Suprapubic skin (tissue), 4 donors: ENCODE results near the gene BSG. TPM values are rescaled to one million over a fixed set of nuclear protein-coding genes. Genes with fewer than 3 reads are reported as not detected.

Experiments
- DNase-seq, 2 donors: peaks; one replicate each; pipeline ENCODE4 v3.0.0-alpha.2; 2019; ENCODE audit warnings: low spot score in 2 of 2
- H3K27ac ChIP-seq: fragments of 200-600 bp; sonication (generic); one replicate; pipeline ENCODE4 v1.5.1; 2019
- H3K27me3 ChIP-seq: fragments of 200-600 bp; sonication (generic); one replicate; pipeline ENCODE4 v1.5.1; 2019
- H3K36me3 ChIP-seq: fragments of 200-600 bp; sonication (generic); one replicate; pipeline ENCODE4 v1.5.1; 2019
- H3K4me1 ChIP-seq: fragments of 200-600 bp; sonication (generic); one replicate; pipeline ENCODE4 v1.5.1; 2019
- H3K4me3 ChIP-seq: fragments of 200-600 bp; sonication (generic); one replicate; pipeline ENCODE4 v1.5.1; 2019; ENCODE audit warnings: mild to moderate bottlenecking
- H3K9me3 ChIP-seq: fragments of 200-600 bp; sonication (generic); one replicate; pipeline ENCODE4 v1.5.1; 2019
- CTCF ChIP-seq, 2 donors: fragments of 200-600 bp in 1 of 2; fragments of 450-650 bp in 1 of 2; sonication (generic) in 1 of 2; IDR thresholded peaks; one replicate each; pipeline ENCODE4 v1.5.1; 2016 to 2019; ENCODE audit warnings: antibody characterized with exemption in 2 of 2, mild to moderate bottlenecking in 1 of 2, moderate library complexity in 1 of 2
- EP300 ChIP-seq: sonication (generic); formaldehyde crosslinking; IDR thresholded peaks from one replicate; pipeline ENCODE4 v1.6.1; 2017; ENCODE audit warnings: antibody characterized with exemption
- POLR2A ChIP-seq, 2 donors: fragments of 450-650 bp; IDR thresholded peaks; one replicate each; pipeline ENCODE4 v1.6.1; 2017; ENCODE audit warnings: antibody characterized with exemption in 2 of 2, mild to moderate bottlenecking in 2 of 2, moderate library complexity in 2 of 2
- POLR2AphosphoS5 ChIP-seq, 3 donors: sonication (generic); formaldehyde crosslinking; IDR thresholded peaks; one replicate each; pipeline ENCODE4 v1.6.1; 2017; ENCODE audit warnings: antibody characterized with exemption in 3 of 3
- WGBS: methylation state at CpG from one replicate; pipeline ENCODE4 v1.1.5; 2018; 5-methylcytosine and 5-hydroxymethylcytosine counted together
- total RNA-seq, 4 donors: library from RNA; depleted of rRNA; stranded (reverse); fragments of >200 nt; gene quantifications; one replicate each; pipeline ENCODE4 v1.1.0, GENCODE V29; 2016

The BSG gene
- total RNA-seq, 4 donors from 2014 or later, result 265 to 314 (median 285) TPM

DNA sequence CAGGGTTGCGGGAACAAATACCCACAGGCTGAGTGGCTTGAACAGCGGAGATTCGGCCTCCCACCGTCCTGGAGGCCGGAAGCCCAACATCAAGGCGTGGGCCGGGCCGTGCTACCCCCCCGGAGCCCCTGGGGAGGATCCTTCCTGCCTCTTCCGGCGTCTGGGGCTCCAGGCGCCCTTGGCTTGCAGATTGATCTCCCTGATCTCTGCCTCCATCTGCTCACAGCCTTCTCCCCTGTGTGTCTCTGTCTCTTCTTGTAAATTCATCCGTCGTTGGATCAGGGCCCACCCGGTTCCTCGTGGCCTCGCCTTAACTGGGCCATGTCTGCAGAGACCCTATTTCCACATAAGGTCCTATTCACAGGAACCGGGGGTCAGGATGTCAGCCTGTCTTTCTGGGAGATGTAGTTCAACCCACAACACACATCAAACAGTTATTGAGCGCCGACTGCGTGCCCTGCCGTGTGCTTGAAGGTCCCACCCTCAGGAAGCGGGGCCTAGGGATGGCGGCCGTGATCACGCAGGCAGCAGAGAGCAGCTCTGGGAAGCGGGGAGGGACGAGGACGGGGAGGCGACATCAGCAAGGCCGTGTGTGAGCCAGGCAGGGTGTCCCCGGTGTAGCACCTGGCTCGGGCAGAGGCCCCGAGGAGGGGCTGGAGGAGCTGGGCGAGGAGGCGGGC lies 38.5 kb downstream of the BSG start:
- Histone ChIP-seq H3K36me3 (no peaks in the 10 kb centered on the region), H3K9me3 (no peaks in the 10 kb centered on the region), H3K27me3 (peaks cover 11% of the 10 kb centered on the region), H3K4me3 (peak overlapping the region; percentile 28), H3K4me1 (peaks cover 27% of the 10 kb centered on the region), H3K27ac (peak overlapping the region; percentile 18)
- no peak for DNase-seq
- WGBS, result 22% methylated on average over 29 of the region's 36 CpGs
- TF ChIP-seq EP300 (no peak), POLR2AphosphoS5 (IDR thresholded peaks at IDR 0.05) (no peak), CTCF (IDR thresholded peaks at IDR 0.05) (no peak), POLR2A (IDR thresholded peaks at IDR 0.05) (no peak)

DNA sequence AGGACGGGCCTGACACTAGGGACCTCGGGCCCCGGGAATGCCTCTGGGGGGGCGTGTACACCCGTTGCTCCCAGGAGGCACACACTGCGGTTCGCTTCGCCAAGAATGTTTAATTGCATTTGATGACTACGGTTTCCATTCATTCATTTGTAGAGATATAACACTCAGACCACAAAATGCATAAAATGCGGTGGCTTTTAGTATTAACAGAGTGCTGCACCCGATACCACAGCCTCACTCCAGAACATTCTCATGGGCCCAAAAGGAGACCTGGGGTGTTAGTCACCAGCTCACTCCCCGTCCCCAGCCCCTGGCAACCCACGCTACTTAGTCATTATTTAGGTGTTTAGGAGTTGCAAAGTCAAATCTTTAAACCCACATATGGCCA lies 39.1 kb downstream of the BSG start:
- no peaks in the 10 kb centered on the region for H3K9me3 ChIP-seq
- H3K27me3 ChIP-seq, result peaks cover 11% of the 10 kb centered on the region
- 81% methylated on average over 4 of the region's 13 CpGs for WGBS
- no peak for TF ChIP-seq POLR2AphosphoS5 (IDR thresholded peaks at IDR 0.05)
- TF ChIP-seq EP300, result no peak
- no peak for TF ChIP-seq CTCF (IDR thresholded peaks at IDR 0.05)
- no peak for TF ChIP-seq POLR2A (IDR thresholded peaks at IDR 0.05)
- DNase-seq, result no peak
- peaks cover 30% of the 10 kb centered on the region for H3K4me1 ChIP-seq
- no peaks in the 10 kb centered on the region for H3K36me3 ChIP-seq
- H3K27ac ChIP-seq, result no peak overlapping the region
- H3K4me3 ChIP-seq, result peak overlapping the region; percentile 28

DNA sequence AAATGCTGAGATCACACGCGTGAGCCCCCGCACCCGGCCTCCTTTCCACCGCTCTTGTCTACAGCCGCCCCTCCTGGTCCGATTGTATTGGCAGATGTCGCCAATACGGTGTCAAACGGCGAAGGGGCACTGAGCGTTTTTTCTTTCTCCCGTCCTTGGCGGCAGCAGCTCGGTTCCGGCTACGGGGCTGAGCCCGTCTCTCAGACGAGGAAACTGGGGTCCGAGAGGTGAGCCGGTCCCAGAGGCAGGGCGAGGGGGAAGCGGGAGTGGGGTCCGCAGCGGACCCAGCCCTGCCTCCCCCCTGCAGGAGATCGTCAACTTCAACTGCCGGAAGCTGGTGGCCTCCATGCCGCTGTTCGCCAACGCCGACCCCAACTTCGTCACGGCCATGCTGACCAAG lies 40.5 kb downstream of the BSG start:
- no peak for TF ChIP-seq EP300
- TF ChIP-seq POLR2AphosphoS5 (IDR thresholded peaks at IDR 0.05), result no peak
- TF ChIP-seq POLR2A (IDR thresholded peaks at IDR 0.05), result no peak
- TF ChIP-seq CTCF (IDR thresholded peaks at IDR 0.05), result no peak
- 92% methylated on average over 31 of the region's 33 CpGs for WGBS
- Histone ChIP-seq H3K36me3 (peaks cover 8% of the 10 kb centered on the region), H3K9me3 (no peaks in the 10 kb centered on the region), H3K27ac (no peak overlapping the region), H3K27me3 (peaks cover 16% of the 10 kb centered on the region), H3K4me3 (no peak overlapping the region), H3K4me1 (peaks cover 33% of the 10 kb centered on the region)
- no peak for DNase-seq

GRCh38 chr19:613732-614567 lies 41.6 kb downstream of the BSG start:
- Histone ChIP-seq H3K27ac (no peak overlapping the region), H3K4me1 (peaks cover 31% of the 10 kb centered on the region), H3K36me3 (peaks cover 18% of the 10 kb centered on the region), H3K27me3 (peaks cover 10% of the 10 kb centered on the region), H3K9me3 (no peaks in the 10 kb centered on the region), H3K4me3 (no peak overlapping the region)
- TF ChIP-seq POLR2A (IDR thresholded peaks at IDR 0.05) (no peak), POLR2AphosphoS5 (IDR thresholded peaks at IDR 0.05) (no peak), CTCF (IDR thresholded peaks at IDR 0.05) (no peak), EP300 (no peak)
- no peak for DNase-seq
- 80% methylated on average over 37 of the region's 54 CpGs for WGBS

- peaks cover 18% of the 10 kb centered on the region for H3K4me1 ChIP-seq
- DNase-seq, result no peak
- no peak for TF ChIP-seq CTCF (IDR thresholded peaks at IDR 0.05)
- no peak for TF ChIP-seq POLR2A (IDR thresholded peaks at IDR 0.05)
- no peak for TF ChIP-seq EP300
- TF ChIP-seq POLR2AphosphoS5 (IDR thresholded peaks at IDR 0.05), result no peak
- H3K27me3 ChIP-seq, result peaks cover 4% of the 10 kb centered on the region
- 58% methylated on average over 11 of the region's 33 CpGs for WGBS
- no peak overlapping the region for H3K4me3 ChIP-seq
- peaks cover 35% of the 10 kb centered on the region for H3K36me3 ChIP-seq
- no peaks in the 10 kb centered on the region for H3K9me3 ChIP-seq
- H3K27ac ChIP-seq, result no peak overlapping the region
These were observed 43.2 kb downstream of the BSG start for GRCh38 chr19:615619-616018.
